ENCODE measurements around the gene HAS3. TPM values are rescaled to one million over a fixed set of nuclear protein-coding genes. Genes with fewer than 3 reads are reported as not detected.

The HAS3 gene
- polyA plus RNA-seq, 1 experiment: 0.62 TPM

DNA sequence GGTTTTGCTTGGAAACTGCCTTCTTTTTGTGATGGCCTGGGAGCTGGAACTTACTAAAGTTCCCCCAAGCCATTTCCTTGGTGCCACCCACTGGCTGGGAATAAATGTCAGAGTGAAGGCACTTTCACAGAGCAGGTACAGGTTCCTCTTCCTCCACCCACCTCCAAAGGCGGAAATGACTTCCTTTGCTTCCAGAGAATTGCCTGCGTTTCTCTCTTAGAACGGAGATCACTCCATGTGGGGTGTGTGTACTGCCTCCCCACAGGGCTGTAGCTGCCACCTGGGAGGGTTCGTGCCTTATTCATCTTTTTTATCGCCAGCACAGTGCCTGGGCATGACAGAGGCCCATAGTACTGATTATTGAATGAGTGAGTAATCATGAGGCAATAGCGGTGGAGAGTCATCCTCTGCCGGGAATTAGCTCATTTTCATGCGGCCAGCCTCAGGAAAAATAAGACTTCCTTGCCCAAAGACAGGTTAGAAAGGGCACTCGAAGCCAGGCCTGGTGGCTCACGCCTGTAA, 32.2 kb upstream of the HAS3 start:
- Histone ChIP-seq H3K4me3 (ENCODE audit: low read depth, low read length) (no peak overlapping the region), H3K27me3 (ENCODE audit: control insufficient read depth, insufficient read depth, low read length) (no peaks in the 10 kb centered on the region), H3K9me3 (ENCODE audit: control insufficient read depth, insufficient read depth, low read length) (no peaks in the 10 kb centered on the region), H3K27ac (ENCODE audit: low read depth, low read length) (peak overlapping the region; percentile 53)
- TF ChIP-seq, protein P1, sequence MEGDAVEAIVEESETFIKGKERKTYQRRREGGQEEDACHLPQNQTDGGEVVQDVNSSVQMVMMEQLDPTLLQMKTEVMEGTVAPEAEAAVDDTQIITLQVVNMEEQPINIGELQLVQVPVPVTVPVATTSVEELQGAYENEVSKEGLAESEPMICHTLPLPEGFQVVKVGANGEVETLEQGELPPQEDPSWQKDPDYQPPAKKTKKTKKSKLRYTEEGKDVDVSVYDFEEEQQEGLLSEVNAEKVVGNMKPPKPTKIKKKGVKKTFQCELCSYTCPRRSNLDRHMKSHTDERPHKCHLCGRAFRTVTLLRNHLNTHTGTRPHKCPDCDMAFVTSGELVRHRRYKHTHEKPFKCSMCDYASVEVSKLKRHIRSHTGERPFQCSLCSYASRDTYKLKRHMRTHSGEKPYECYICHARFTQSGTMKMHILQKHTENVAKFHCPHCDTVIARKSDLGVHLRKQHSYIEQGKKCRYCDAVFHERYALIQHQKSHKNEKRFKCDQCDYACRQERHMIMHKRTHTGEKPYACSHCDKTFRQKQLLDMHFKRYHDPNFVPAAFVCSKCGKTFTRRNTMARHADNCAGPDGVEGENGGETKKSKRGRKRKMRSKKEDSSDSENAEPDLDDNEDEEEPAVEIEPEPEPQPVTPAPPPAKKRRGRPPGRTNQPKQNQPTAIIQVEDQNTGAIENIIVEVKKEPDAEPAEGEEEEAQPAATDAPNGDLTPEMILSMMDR (IDR thresholded peaks at IDR 0.05; ENCODE audit: low read depth, low read length): no peak
- ChIA-PET CTCF (interaction anchor here (0.5 to 1.5 kb wide), 2 partner anchors 134 to 226 kb away, joined by 3 to 7 read pairs; no protein-coding TSS in a partner anchor), POLR2A (interaction anchor here (0.6 to 1.1 kb wide), 2 partner anchors 155 to 163 kb away, joined by 3 to 5 read pairs; no protein-coding TSS in a partner anchor)
- DNase-seq (ENCODE audit: low read depth, low spot score): no peak

DNA sequence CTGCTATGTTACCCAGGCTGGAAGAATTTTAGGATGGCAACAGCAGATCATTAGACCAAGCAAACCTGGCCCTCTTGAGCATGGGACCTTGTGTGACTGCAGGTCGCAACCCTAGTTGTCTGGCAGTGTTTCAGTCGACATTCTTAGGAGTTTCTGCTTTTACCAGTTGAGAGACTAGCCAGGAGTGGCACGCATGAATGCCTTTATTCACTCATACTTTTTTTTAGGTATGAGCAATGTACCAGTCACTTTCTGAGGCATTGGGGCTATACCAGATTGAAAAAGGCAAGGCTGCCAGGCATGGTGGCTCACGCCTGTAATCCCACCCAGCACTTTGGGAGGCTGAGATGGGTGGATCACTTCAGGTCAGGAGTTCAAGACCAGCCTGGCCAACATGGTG, 28.2 kb upstream of the HAS3 start:
- ChIA-PET POLR2A (no interaction called here), CTCF (no interaction called here)
- TF ChIP-seq, protein P1 (IDR thresholded peaks at IDR 0.05; ENCODE audit: low read depth, low read length): no peak
- H3K27ac ChIP-seq (ENCODE audit: low read depth, low read length): no peak overlapping the region
- H3K27me3 ChIP-seq (ENCODE audit: control insufficient read depth, insufficient read depth, low read length): no peaks in the 10 kb centered on the region
- H3K9me3 ChIP-seq (ENCODE audit: control insufficient read depth, insufficient read depth, low read length): no peaks in the 10 kb centered on the region
- no peak for DNase-seq (ENCODE audit: low read depth, low spot score)
- H3K4me3 ChIP-seq (ENCODE audit: low read depth, low read length): no peak overlapping the region

DNA sequence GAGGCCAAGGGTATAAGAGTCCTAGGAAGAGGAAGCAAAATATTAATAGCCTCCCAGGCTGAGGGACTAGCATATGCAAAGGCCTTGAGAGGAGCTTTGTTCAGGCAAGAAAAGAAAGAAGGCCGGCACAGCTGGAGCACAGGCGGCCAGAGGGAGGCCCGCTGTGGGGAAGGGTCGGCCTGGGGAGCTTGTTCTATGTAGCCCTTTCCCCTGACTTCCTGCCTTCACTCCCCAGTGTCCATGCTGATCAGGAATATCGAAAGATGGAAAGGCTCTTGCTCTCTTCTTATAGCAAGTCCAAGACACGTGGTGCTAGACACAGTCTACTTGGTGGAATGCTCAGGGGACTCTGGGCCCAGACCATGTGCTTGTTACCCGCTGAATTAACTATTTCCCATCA, 27.4 kb upstream of the HAS3 start:
- no peak for DNase-seq (ENCODE audit: low read depth, low spot score)
- Histone ChIP-seq H3K4me3 (ENCODE audit: low read depth, low read length) (no peak overlapping the region), H3K9me3 (ENCODE audit: control insufficient read depth, insufficient read depth, low read length) (no peaks in the 10 kb centered on the region), H3K27me3 (ENCODE audit: control insufficient read depth, insufficient read depth, low read length) (no peaks in the 10 kb centered on the region), H3K27ac (ENCODE audit: low read depth, low read length) (no peak overlapping the region)
- POLR2A ChIA-PET: no interaction called here
- CTCF ChIA-PET: no interaction called here
- TF ChIP-seq, protein P1 (IDR thresholded peaks at IDR 0.05; ENCODE audit: low read depth, low read length): no peak

DNA sequence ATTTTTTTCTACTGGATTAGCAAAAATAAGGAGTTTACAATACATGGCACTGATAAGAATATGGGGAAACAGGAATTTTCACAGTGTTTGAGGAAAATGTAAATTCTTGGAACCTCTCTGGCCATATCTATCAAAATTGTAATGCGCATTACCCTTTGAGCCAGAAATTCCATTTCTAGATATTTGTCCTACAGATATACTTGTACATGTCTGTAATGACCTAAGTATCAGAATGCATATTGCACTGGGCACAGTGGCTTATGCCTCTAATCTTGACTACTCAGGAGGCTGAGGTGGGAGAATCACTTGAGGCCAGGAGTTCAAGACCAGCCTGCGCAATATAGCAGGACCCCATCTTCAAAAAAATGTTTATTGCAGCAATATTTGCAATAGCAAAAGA, 25.8 kb upstream of the HAS3 start:
- Histone ChIP-seq H3K27ac (ENCODE audit: low read depth, low read length) (no peak overlapping the region), H3K4me3 (ENCODE audit: low read depth, low read length) (no peak overlapping the region), H3K9me3 (ENCODE audit: control insufficient read depth, insufficient read depth, low read length) (no peaks in the 10 kb centered on the region), H3K27me3 (ENCODE audit: control insufficient read depth, insufficient read depth, low read length) (no peaks in the 10 kb centered on the region)
- no peak for DNase-seq (ENCODE audit: low read depth, low spot score)
- POLR2A ChIA-PET: no interaction called here
- CTCF ChIA-PET: no interaction called here
- TF ChIP-seq, protein P1 (IDR thresholded peaks at IDR 0.05; ENCODE audit: low read depth, low read length): no peak

DNA sequence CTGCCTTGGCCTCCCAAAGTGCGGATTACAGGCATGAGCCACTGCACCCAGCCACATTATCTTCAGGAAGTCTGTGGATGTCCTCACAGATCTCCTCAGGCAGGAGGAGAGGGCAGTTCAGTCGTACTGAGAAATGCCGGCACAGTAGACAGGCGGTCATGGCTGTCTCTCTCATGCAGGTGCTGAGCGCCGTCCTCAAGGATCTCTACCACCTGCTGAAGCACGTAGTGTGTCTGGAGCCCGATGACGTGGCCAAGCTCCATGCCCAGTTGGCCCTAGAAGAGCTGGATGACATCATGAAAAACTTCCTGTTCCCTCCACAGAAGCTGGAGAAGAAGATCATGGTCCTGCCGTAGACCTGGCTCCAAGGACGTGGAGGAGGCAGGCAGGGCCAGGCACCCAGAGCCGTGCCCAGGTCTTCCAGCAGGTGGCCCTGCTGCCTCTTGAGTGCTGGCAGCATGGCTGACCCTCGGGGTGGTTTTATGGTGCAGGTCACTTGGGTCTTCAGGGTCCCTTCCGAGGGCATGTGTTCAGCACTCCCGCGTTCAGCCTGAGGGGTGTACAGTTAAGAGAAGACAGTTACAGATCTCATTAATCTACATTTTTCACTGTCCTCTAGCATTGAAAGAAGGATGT, 22.0 kb upstream of the HAS3 start:
- Histone ChIP-seq H3K4me3 (ENCODE audit: low read depth, low read length) (no peak overlapping the region), H3K27ac (ENCODE audit: low read depth, low read length) (no peak overlapping the region), H3K27me3 (ENCODE audit: control insufficient read depth, insufficient read depth, low read length) (no peaks in the 10 kb centered on the region), H3K9me3 (ENCODE audit: control insufficient read depth, insufficient read depth, low read length) (no peaks in the 10 kb centered on the region)
- TF ChIP-seq, protein P1 (IDR thresholded peaks at IDR 0.05; ENCODE audit: low read depth, low read length): 0 out of 2 replicates have a peak, but pooled peaks have one; percentile 5
- ChIA-PET POLR2A (no interaction called here), CTCF (no interaction called here)
- no peak for DNase-seq (ENCODE audit: low read depth, low spot score)

All from AG04450 (cell line).